ACHN (cell line): ENCODE results near the gene TNRC6C.
"Not testable (repeated sequence)": the region's sequence is repeated elsewhere in the genome, so short reads cannot be mapped to it uniquely, and the experiment has no call there.

Experiments
- DNase-seq: peaks from one replicate; pipeline ENCODE4 v3.0.0-alpha.2; 2015
- in situ Hi-C: cut with HindIII; loops from 2 replicates; pipeline ENCODE4 v1.10.0; 2017; ENCODE audit warnings: low sequenced_read_pairs, low pct_ligation_motif_present, low pct_unique_long_range_greater_than_20kb

Gene TNRC6C

DNA sequence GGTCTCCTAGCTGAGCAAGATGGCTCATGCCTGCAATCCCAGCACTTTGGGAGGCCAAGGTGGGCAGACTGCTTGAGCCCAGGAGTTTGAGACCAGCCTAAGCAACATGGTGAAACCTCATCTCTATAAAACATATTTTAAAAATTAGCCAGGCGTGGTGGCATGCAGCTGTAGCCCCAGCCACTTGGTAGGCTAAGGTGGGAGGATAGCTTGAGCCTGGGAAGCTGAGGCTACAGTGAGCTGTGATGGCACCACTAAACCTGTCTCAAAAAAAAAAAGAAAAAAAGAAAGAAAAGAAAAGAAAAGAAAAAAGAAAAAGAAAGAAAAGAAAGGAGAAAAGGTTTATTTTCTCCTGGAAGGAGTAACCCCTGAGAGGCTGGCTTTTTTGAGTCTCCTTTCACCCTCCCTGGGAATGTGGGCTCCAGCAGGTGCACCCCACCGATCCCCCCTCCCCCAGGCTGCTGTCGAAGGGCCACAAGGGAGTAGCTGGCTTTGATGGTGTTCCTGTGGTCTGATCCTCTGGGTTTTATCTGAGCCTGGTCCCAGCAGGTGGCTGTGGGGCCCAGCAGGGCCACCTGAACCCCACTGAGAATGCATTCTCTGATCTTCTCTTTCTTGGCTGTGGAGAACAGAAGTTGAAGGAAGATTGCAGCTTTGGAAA is 29.9 kb upstream of the TNRC6C start:
- no peak for DNase-seq
- in situ Hi-C loops = no loop called here

DNA sequence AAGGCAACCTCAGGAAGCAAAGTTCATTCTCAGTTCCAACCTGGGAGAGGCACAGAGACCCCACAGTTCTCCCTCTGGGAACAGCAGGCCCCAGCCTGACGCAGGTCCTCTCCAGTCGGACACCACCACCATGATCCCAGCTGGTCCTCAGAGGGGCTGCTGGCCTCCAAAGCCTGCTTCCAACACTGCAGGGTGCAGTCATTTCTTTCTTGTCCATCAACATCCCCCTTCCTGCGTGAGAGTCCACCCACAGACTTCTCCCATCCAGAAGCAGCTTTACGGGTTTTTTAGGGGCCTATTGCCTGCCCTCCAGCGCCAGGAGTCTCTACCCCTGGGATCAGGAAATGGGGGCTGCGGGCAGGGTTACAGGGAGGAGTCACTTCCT is 29.3 kb upstream of the TNRC6C start:
- DNase-seq = no peak
- in situ Hi-C loops = no loop called here

DNA sequence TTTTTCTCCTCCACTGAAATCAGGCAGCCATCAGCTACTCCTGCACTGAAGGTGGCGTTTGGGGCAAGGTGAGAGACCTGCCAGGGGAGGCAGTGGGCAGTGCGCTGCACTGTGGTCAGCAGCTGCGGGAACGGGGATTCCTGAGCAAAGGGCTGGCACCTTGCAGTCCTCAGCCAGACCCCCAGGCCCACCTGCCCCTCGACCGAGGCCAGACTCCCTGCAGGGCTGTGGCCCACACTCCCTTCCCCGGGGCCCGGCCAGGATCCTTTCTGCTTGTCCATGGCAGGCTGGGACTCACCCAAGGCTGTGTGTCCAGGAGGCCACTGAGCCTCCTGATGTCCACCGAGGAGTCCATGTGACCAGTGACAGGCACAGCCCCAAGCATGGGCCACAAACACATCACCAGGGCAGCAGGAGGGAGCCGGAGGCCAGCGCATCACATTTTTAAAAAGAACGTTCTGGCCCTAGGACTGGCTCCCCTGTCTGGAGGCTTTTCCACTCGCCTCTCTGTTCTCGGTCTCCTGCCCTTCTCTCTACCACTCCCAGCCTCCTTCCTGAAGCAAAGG is 28.5 kb upstream of the TNRC6C start:
- in situ Hi-C loops = no loop called here
- DNase-seq = no peak

DNA sequence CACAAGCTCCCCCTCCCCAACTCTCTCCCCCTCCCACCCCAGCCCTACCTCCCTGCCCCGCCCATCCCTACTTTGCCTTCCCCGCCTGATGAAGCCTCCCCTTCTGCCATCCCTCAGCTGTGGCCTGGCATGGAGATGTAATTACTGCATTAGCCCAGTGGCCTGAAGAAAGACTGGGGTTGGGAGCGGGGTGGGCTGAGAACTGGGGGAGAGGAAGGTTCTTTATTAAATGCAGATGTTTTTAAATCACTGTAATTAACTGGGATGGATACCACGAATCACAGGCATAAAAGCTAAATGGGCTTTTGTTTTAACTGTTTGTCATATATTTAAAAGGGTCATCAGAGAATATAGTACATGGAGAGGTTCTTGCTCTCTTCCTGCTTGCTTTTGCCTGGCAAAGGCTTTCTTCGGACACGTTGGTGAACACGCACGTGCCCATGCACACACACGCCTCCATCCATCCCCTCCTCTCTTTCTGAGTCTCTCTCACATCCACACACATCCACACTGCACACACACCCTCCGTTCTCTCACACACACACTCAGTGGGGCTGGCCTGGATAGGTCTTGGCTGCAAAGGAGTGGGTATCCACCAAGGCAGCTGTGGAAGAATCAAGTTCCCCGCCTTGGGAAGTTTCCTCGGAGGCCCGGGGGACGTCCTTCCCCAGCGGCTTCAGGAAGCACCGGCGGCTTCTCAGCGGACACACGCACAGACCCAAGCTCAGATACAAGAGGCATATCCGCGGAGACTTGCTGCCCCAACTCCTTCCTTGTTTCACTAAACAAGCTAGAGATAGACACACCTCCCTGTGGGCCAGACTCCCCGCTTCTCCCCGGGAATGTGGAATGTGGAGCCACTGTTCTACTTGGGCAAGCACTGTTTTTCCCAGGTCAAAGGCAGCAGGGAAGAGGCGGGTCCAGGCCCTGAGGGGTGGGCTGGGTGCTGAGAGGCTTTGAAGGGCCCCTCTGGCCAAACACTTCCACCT is 27.4 kb upstream of the TNRC6C start:
- in situ Hi-C loops = no loop called here
- DNase-seq = no peak

DNA sequence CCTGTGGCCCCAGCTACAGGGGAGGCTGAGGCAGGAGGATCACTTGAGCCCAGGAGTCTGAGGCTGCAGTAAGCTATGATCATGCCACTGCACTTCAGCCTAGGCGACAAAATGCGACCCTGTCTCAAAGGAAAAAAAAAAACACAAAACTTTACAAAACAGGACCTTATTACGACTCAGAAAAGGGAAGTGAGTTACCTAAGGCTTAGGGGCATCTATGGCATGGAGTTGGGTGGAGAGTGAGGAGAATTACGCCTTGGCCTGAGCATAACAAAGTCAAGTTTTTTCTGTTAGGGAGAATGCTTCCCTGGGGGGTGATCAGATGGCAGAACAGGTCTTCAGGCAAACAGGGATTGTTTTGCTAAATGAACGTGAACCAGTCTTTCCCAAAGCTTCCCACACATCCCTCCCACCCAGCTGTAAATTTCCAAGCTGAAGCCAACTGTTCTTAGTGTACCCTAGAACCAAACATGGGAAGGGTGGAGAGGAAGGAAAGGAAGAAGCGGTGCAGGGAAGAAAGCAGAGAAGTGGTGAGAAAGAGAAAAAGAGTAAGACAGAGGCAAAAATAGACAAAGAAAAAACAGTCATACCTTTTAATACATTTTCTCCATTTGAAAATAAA is 24.6 kb upstream of the TNRC6C start:
- in situ Hi-C loops = no loop called here
- DNase-seq = no peak

DNA sequence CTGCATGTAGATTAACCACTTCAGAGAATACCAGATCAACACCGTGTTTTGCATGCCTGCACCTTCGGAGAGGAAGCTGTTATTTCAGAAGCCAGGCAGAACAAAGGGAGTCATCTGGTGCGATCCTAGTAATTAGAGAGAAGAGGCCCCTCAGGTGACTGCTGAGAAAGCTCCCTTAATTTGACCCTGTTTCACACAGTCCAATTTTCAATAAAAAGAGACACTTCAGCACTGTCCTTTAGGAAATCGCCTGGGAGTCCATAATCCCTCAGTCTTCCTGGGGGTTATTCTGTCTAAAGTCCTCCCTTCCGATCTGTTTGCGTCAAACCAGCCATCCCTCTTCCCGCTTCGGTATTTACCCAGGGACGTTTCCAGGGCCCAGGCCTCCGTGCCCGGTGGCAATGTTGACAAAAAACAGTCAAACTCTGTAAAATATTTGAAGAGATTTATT is 23.4 kb upstream of the TNRC6C start:
- DNase-seq = no peak
- in situ Hi-C loops = no loop called here

DNA sequence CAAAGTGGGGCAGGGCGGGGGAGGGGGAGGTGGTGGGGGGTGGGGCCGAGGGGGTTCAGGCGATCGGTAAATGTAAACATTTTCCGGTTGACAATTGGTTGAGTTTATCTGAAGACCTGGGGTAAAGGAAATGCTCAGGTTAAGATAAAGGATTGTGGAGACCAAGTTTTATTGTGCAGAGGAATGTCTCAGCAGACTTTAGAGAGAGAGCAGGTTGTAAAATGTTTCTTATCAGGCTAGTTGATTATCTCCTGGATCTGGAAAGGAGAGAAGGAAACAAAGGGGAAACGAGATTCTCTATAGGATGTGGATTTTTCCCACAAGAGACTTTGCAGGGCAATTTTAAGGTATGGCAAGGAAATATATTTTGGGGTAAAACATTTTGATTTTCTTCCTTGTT is 22.8 kb upstream of the TNRC6C start:
- in situ Hi-C loops, DNase-seq: not testable (repeated sequence)

DNA sequence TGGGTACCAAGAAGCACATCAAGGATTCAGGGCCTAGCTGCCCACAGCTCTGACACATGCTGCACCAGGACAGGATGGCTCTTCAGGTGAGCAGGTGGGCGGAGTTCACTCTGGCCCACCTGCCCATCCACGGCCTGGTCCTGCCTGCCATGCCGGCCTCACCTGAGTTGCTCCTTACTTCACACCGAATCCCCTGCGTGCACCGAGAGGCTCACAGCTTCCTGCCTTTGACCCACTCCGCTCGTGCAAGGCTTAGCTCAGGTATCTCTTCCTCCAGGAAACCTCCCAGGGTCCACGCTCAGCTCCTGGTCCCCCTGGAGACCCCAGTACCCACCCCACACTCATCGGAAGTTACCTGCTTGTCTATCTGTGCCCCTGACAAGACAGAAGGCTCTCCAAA is 21.6 kb upstream of the TNRC6C start:
- DNase-seq = no peak
- in situ Hi-C loops = no loop called here

DNA sequence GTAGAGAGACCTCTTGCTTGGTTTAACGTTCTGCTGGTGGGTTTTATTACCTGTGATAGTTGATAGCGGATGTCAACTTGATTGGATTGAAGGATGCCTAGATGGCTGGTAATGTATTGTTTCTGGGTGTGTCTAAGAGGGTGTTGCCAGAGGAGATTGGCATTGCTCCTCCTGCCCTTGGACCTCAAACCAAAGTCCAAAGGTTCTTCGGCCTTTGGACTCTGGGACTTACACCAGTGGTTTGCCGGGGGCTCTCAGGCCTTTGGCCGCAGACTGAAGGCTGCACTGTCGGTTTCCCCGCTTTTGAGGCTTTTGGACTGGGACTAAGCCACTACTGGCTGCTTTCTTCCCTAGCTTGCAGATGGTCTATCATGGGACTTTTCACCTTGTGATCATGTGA is 17.5 kb upstream of the TNRC6C start:
- in situ Hi-C loops = no loop called here
- no peak for DNase-seq

DNA sequence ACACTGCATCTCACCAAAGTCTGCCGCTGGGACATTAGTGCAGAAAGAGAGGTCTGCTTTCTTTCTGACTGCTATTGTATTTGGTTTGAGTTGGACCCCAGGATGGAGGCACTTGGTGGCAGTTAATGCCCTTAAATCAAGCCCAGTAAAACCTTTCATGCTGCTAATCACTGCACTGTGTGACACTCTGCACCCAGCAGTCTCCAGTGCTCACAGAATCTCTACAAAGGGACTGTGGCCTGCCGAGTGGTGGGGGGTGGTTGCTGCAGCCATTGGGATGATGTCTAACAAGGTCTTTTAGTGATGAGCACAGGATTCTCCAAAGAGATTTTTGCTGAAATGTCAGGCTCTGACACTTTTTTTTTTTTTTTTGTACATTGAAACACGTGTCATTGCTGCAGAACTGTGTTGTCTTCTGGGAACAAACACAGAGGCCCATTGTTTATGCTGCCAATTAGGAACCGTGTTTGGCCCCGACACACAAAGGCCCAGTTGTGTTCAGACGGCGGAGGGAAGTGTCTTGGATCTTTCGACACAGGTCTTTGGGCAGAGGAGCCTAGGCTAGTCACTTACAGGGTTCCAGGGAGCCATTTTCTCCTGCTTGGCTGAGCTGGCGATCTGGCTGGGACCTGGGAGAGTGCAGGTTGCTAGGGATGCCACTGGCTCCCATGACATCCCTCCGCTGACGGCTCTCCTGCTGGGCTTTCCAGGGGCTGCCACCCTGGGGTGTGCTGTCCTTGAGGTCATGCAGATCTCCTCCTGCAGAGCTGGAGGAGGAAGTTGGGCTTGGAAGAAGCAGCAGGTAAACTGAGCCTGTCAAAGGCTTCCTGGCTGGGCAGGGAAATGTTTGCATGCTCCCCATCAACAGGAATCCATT is 16.2 kb upstream of the TNRC6C start:
- in situ Hi-C loops = no loop called here
- DNase-seq = no peak

DNA sequence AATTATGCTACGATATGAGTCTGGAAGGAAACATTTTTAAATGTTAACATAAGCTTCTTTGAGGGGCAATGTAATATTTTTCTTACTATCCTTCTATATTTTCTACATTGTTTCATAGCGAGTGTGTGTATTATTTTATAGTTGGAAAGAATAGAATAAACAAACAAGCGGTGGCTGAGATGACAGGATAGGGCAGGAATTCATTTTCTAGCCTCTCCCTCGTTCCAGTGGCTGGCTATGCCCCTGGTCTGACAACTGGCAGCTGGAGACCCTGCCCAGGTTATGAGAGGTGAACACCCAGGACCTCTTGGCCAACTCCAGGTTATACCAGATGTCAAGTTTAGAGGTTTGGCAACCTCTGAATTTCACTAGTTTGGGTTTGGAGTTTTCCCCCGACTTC is 14.5 kb upstream of the TNRC6C start:
- in situ Hi-C loops = no loop called here
- DNase-seq = no peak

DNA sequence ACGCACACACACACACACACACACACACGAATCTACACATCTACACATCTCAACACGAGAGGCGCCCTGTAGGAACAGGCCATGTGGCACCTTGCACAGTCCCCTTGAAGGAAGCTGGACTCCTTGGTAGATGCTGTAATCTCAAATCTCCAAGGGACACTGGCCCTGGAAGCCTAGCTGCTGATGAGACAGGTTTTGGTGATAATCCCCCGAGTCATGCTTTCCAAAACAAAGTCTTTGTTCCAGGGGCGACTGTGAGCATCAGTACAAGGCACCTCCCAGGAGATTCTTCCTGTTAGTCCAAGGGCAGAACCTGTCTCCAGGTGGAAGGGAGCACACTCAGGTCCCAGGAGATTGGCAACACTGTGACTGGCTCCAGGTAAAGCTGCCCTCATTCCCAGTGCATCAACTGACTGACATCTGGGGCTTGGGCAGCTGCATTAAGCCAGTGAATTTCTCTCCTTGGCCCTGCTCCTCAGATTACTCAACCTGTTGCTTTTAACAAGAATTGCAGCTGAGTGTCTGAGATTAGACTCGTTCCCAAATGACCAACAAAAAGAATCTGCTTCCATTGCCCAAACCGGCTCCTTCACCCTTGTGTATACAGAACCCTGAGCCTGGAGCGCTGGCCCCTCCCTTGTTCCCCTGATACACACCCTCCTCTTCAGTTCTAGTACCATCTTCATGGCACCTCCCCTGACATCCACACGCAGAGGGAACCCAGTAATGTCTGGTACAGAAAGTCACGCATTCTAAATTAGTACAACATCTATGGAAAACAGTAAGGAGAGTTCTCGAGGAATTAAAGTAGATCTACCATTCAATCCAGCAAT is 13.9 kb upstream of the TNRC6C start:
- in situ Hi-C loops = no loop called here
- DNase-seq = no peak

DNA sequence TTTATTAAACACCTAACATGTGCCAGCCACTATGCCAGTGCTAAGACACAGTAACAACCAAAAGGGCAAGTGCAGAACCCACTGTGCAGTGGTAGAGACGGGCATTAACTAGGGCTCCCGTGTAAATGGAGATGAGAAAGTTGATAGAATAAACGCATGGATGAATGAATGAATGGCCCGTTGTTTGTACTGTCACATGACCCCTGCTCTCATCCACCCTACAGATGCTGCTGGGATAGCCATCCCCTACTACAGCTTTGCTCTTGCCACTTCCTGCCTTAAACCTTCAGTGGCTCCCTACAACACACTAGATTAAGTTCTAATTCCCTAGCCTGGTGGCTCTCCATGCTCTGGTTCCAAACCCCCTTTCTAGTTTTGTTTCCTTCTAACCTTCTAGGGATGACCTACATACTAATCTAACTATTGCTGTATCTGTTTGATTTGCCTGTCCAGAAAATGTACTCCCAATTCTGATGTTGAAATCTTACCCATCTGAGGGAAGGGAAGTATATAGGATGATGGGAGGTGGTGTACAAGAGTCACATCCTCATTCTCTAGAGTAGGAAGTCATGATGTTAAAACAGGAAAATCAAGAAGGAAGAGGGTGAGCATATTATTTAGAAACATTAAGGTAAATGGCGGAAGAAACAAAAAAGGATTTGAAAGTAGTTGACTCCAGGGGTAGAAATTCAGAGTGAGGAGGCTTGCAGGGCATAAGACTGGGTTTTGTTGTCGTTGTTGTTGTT is 11.4 kb upstream of the TNRC6C start:
- no peak for DNase-seq
- in situ Hi-C loops = no loop called here

DNA sequence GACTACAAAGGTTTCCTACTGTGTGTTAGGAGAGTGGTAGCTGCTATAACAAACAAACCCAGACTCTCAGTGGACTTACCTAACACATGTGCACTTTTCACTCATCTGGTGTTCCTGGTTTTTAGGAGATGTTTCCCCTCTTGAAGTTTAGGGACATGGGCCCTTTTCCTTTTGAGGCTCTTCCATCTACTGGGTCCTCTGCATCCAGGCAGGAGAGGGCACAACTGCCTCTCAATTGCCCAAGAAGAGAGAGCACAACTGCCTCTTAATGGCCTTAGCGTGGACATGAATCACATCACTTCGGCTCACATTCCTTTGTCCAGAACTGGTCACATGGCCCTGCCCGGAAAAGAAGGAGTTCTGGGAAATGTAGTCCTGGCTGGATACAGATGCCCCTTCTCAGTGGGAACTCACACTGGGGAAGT is 9.8 kb upstream of the TNRC6C start:
- in situ Hi-C loops = no loop called here
- peak; percentile 28 for DNase-seq

DNA sequence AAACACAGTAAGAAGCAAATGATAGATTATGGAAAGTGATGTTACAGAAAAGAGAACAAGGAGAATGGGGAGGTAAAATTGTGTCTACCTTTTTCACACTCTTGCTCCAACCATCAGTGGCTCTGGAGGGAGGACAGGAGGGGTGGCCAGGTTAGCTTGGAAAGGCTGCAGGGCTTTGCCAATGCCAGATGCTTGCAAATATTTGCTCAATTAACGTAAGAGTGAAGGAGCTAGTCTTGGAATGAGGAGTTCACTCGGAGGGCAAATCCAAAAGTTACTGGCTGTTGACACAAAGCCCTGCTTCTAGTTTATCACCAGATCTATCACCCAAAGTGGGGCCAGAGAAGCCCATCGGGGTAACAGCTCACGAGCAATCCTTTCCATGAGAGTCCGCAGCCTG is 7.4 kb upstream of the TNRC6C start:
- in situ Hi-C loops = no loop called here
- DNase-seq = no peak

DNA sequence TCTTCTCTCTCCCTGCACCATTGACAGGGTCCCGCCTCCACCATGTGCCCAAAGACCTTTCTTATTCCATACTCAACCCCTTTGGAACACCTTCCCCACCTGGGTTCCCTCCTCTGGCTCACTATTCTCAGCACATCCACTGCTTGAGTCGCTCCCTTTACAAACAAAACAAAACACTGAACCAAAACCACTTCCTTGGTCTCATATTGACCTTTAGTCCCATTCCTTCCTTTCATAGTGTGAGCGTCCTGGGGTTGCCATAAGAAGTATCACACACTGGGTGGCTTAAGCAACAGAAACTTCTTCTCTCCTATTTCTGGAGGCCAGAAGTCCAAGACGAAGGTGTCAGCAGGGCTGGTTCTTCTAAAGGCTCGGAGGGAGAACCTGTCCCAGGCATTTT is 6.1 kb upstream of the TNRC6C start:
- in situ Hi-C loops = no loop called here
- no peak for DNase-seq
